ENCODE measurements around the gene DIDO1. TPM values are rescaled to one million over a fixed set of nuclear protein-coding genes. Genes with fewer than 3 reads are reported as not detected.

The DIDO1 gene
- total and polyA plus RNA-seq, 4 experiments from 2014 or later: 24.7 to 129 (median 83.5) TPM

DNA sequence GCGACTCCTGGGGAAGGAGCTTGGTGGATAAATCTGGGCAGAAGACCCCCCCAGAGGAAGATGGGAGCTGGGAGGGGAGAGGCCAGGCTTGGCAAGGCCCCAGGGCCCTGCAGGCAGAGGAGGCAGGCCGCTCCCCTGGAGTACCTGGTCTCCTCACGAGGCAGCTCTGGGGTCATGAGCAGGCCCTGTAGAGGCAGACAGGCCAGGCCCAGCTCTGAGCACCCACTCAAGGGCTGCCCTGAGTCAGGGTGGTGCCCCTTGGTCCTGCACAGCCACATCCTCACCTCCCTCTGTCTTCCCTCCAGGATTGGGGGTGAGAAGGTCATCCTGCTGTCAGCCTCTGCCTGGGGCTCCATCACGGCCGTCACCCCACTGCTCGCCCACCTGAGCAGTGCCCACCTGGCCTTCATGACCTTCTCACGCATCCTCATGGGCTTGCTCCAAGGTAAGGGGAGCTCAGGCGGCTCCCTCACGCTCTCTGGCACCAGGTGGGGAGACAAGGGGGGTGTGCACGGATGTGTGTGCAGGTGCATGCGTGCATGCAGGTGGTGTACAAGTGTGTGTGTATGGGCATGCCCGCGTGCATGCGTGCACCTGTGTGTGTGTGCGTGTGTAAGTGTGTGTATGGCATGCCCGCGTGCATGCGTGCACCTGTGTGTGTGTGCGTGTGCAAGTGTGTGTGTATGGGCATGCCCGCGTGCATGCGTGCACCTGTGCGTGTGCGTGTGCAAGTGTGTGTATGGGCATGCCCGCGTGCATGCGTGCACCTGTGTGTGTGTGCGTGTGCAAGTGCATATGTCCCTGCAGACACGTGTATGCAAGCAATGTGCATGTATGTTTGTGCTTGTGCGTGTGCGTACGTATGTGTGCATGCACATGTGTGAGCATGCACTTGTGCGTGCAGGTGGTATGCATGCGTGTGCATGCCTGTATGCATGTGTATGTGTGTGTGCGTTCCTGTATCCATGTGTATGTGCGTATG lies 31.1 kb upstream of the DIDO1 start:
- H3K27ac ChIP-seq (ENCODE audit: low read depth, low read length): no peak overlapping the region
- peaks cover 0 to 3% of the 10 kb centered on the region in 2 donors for H3K36me3 Mint-ChIP-seq
- no peak overlapping the region for H3K4me3 ChIP-seq (ENCODE audit: low read length in 2 of 2)
- H3K27me3 Mint-ChIP-seq: no peaks in the 10 kb centered on the region
- H3K27me3 ChIP-seq (ENCODE audit: insufficient read depth, low read length): no peaks in the 10 kb centered on the region
- no peaks in the 10 kb centered on the region for H3K9me3 ChIP-seq (ENCODE audit: control insufficient read depth in 1 of 2, low read length in 2 of 2)
- no peaks in the 10 kb centered on the region for H3K36me3 ChIP-seq (ENCODE audit: insufficient read depth, low read length)
- no peaks in the 10 kb centered on the region for H3K9me3 Mint-ChIP-seq
- peak in 1 of 5 donors; percentile 21 for DNase-seq
- H3K4me3 Mint-ChIP-seq: no peak overlapping the region
- POLR2A ChIA-PET (ENCODE audit: partially characterized antibody): no interaction called here
- no peak overlapping the region for H3K27ac Mint-ChIP-seq
- H3K4me1 Mint-ChIP-seq: peaks cover 7 to 24% (median 15%) of the 10 kb centered on the region in 4 donors
- H3K4me1 ChIP-seq (ENCODE audit: insufficient read depth, low read length): peaks cover 21% of the 10 kb centered on the region
- CTCF ChIA-PET (ENCODE audit: partially characterized antibody): no interaction called here
- intact Hi-C loops (cut with micrococcal nuclease): loop anchor here (10.0 kb wide), 1 partner anchor 47 kb away; the partner anchor contains the start of gene BHLHE23

DNA sequence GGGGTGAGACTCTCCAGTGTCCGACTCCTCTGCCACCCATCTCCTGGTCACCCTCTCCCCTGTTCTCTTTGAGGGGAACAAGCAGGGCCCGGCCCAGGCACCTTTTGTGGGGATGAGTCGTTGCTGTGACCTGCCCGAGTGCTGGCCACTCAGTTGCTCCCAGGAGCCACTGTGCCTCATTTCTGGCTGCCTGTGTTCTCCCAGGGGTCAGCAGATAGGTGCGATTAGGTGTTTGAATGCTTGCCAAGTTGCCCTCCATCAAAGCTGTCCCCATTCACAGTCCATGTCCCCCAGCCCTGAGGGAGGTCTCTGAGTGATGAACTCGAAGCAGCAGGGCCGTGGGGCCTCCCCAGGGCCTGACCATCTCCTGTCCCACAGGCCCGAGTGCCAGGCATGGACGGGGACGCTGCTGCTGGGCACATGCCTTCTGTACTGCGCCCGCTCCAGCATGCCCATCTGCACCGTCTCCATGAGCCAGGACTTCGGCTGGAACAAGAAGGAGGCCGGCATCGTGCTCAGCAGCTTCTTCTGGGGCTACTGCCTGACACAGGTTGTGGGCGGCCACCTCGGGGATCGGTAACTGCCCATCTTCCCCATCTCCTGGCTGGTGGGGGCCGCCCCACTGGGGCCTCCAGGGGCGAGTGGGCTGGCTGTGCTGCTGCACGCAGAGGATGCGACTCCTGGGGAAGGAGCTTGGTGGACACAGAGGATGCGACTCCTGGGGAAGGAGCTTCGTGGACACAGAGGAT lies 30.3 kb upstream of the DIDO1 start:
- peaks cover 0 to 3% of the 10 kb centered on the region in 2 donors for H3K36me3 Mint-ChIP-seq
- H3K27me3 Mint-ChIP-seq: no peaks in the 10 kb centered on the region
- Histone ChIP-seq H3K27ac (ENCODE audit: low read depth, low read length) (no peak overlapping the region), H3K27me3 (ENCODE audit: insufficient read depth, low read length) (no peaks in the 10 kb centered on the region), H3K4me3 (ENCODE audit: low read length in 2 of 2) (no peak overlapping the region), H3K9me3 (ENCODE audit: control insufficient read depth in 1 of 2, low read length in 2 of 2) (no peaks in the 10 kb centered on the region), H3K4me1 (ENCODE audit: insufficient read depth, low read length) (peaks cover 28% of the 10 kb centered on the region), H3K36me3 (ENCODE audit: insufficient read depth, low read length) (no peaks in the 10 kb centered on the region)
- peak in 1 of 5 donors; percentile 25 for DNase-seq
- peak overlapping the region in 1 of 8 donors; percentile 25 for H3K4me3 Mint-ChIP-seq
- POLR2A ChIA-PET (ENCODE audit: partially characterized antibody): no interaction called here
- no peaks in the 10 kb centered on the region for H3K9me3 Mint-ChIP-seq
- intact Hi-C loops (cut with micrococcal nuclease): loop anchor here (10.0 kb wide), 1 partner anchor 48 kb away; the partner anchor contains the start of gene BHLHE23
- peak overlapping the region in 1 of 7 donors; percentile 27 for H3K27ac Mint-ChIP-seq
- H3K4me1 Mint-ChIP-seq: peaks cover 9 to 29% (median 15%) of the 10 kb centered on the region in 4 donors
- CTCF ChIA-PET (ENCODE audit: partially characterized antibody): interaction anchor here (3.7 kb wide), 1 partner anchor 48 kb away, joined by 21 read pairs; no protein-coding TSS in a partner anchor

DNA sequence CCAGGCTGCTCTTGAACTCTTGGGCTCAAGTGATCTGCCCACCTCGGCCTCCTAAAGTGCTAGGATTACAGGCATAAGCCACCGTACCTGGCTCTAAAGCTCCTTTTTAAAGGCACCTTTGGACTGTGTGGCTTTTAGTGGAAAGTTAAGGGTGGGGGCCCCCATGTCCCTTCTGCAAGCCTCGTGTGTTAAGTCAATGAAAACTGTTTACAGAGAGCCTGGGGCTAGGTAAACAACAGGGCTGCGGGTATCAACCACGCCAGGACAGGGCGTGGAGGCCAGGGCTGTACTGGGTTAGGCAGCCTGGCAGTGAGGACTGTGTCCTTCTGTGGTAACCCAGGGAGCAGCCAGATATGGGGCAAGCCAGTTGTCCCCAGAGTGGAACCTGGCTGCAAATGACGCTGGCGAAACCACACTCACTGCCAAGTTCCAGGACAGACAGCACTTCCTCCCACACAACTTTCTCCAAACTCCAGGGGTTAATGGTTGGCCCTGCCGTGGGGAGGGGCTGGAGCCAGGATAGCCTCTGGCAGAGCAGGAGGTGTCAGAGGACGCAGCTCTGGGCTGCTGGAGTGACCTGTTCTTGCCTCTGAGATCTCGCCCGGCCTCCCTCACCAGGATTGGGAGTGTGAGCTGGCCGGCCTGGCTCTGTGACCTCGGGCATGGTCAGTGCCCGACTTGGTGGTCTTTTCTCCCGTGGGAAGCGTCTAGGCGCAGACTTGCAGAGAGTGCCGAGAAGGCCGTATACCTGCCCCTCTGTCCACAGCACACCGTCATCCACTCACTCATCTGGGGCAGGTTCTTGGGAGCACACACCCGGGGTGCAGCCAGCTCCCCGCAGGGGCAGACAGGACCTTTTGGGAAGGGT lies 29.4 kb upstream of the DIDO1 start:
- intact Hi-C loops (cut with micrococcal nuclease): loop anchor here (2.0 to 10.0 kb wide), 2 partner anchors 17 to 49 kb away; partner anchors contain the start of gene BHLHE23
- Histone ChIP-seq H3K9me3 (ENCODE audit: control insufficient read depth in 1 of 2, low read length in 2 of 2) (no peaks in the 10 kb centered on the region), H3K36me3 (ENCODE audit: insufficient read depth, low read length) (no peaks in the 10 kb centered on the region), H3K4me1 (ENCODE audit: insufficient read depth, low read length) (peaks cover 28% of the 10 kb centered on the region), H3K4me3 (ENCODE audit: low read length in 2 of 2) (no peak overlapping the region), H3K27ac (ENCODE audit: low read depth, low read length) (no peak overlapping the region), H3K27me3 (ENCODE audit: insufficient read depth, low read length) (no peaks in the 10 kb centered on the region)
- Mint-ChIP-seq H3K36me3 (peaks cover 0 to 3% of the 10 kb centered on the region in 2 donors), H3K4me3 (peak overlapping the region in 1 of 8 donors; percentile 25), H3K9me3 (no peaks in the 10 kb centered on the region), H3K4me1 (peaks cover 11 to 30% (median 16%) of the 10 kb centered on the region in 4 donors), H3K27me3 (no peaks in the 10 kb centered on the region), H3K27ac (peak overlapping the region in 4 of 7 donors; percentile 8 to 57 (median 36))
- ChIA-PET CTCF (ENCODE audit: partially characterized antibody) (interaction anchor here (1.2 to 3.7 kb wide), 5 partner anchors 17 to 71 kb away, joined by 3 to 21 read pairs (median 11); partner anchors contain the start of gene GID8), POLR2A (ENCODE audit: partially characterized antibody) (interaction anchor here (2.7 to 3.7 kb wide), 2 partner anchors 20 to 30 kb away, joined by 37 to 66 read pairs; partner anchors contain the start of genes DIDO1 and GID8)
- DNase-seq: no peak

DNA sequence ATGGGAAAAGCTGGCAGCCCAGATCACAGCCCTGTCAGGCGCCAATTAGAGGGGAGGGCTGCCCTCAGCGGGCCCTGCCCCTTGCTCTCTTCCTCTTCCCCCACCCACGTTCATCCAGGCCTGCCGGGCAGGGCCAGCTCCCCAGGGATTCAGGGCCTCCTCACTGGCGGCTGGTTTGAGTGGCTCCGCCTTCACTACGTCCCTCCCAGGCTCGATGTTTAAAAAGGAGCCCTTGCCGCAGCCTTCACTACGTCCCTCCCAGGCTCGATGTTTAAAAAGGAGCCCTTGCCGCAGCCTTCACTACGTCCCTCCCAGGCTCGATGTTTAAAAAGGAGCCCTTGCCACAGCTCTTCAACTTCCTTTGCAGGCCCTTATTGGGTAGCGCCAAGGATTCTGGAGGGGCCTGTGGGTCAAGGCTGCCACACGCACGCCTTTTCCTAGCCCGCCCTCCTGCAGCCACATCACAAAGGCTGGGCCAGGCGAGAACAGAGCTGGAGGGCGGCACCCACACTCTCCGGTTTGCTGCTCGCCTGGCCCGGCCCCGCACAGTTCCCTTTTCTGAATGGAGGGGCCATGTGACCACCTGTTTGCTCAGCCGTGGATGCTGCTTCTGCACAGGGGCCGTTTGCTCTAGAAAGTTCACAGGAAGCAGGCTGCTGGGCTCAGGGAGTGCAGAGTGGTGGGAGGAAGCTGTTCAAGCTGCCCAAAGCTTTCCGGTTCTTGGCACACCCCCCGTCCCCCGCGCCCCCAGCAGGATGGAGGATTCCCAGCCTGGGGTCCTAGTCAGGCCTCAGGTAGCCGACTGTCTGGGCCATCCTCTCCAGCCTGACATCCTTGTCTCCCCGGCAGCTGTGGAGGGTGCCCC lies 27.8 kb upstream of the DIDO1 start:
- Histone ChIP-seq H3K27ac (ENCODE audit: low read depth, low read length) (peak overlapping the region; percentile 57), H3K36me3 (ENCODE audit: insufficient read depth, low read length) (peaks cover 7% of the 10 kb centered on the region), H3K9me3 (ENCODE audit: control insufficient read depth in 1 of 2, low read length in 2 of 2) (no peaks in the 10 kb centered on the region), H3K4me1 (ENCODE audit: insufficient read depth, low read length) (peaks cover 28% of the 10 kb centered on the region), H3K27me3 (ENCODE audit: insufficient read depth, low read length) (no peaks in the 10 kb centered on the region), H3K4me3 (ENCODE audit: low read length in 2 of 2) (peak overlapping the region; percentile 17 to 27)
- Mint-ChIP-seq H3K4me3 (peak overlapping the region; percentile 72 to 93 (median 83)), H3K9me3 (no peaks in the 10 kb centered on the region), H3K4me1 (peaks cover 11 to 31% (median 24%) of the 10 kb centered on the region in 4 donors), H3K27me3 (no peaks in the 10 kb centered on the region), H3K36me3 (peaks cover 0 to 11% of the 10 kb centered on the region in 2 donors), H3K27ac (peak overlapping the region; percentile 92 to 95 (median 93))
- intact Hi-C loops (cut with micrococcal nuclease): loop anchor here (1.0 to 10.0 kb wide), 5 partner anchors 16 to 51 kb away; partner anchors contain the start of genes BHLHE23, DIDO1 and GID8
- ChIA-PET CTCF (ENCODE audit: partially characterized antibody) (interaction anchor here (0.8 to 3.7 kb wide), 14 partner anchors 16 to 70 kb away, joined by 3 to 21 read pairs (median 5); partner anchors contain the start of gene GID8), POLR2A (ENCODE audit: partially characterized antibody) (interaction anchor here (0.8 to 3.7 kb wide), 20 partner anchors 10 to 214 kb away, joined by 3 to 66 read pairs (median 6); partner anchors contain the start of genes DIDO1, GID8 and TCFL5)
- DNase-seq: peak; percentile 74 to 85 (median 77)

DNA sequence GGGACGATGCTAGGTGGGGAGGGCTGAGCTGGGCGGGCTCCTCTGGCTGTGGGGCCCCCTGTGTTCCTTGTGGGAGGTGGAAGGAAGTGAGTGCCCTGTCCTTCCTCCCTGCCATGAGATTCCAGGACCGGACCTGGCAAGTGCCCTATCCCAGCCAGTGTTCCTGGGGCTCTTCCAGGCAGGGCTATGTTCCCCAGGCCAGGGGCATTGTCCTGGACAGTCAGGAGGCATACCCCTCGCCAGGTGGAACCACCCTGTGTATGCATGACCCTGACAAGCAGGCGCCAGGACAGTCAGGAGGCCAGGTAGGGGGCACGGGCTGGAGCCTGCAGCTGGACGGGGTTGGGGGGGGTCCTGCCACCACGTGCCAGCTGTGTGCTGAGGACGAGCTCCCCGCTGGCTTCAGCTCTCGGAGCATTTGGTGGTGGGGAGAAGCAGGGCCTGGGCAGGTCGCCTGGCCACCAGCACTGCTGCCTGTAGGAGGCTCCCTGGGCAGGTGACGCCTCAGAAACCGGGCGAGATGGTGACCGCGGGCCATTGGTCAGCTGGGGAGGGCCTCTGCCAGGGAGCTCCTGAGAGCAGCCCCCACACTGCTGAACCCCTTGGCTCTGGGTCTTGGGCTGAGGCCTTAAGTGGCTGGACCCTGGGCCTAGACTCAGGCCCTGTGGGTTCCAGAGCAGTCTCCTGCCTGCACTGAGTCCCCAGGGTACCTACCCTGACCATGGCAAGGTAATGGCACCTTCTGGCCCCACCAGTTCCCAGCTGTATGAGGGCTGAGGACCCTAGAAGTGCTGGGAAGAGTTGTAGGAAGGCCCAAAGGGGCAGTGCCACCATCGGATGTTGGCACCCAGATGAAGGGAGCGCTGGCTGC lies 26.9 kb upstream of the DIDO1 start:
- Mint-ChIP-seq H3K9me3 (no peaks in the 10 kb centered on the region), H3K36me3 (peaks cover 9 to 14% of the 10 kb centered on the region in 2 donors), H3K4me1 (peaks cover 11 to 31% (median 24%) of the 10 kb centered on the region in 4 donors), H3K27ac (peak overlapping the region; percentile 92 to 95 (median 93)), H3K4me3 (peak overlapping the region; percentile 45 to 93 (median 83)), H3K27me3 (no peaks in the 10 kb centered on the region)
- H3K4me1 ChIP-seq (ENCODE audit: insufficient read depth, low read length): peaks cover 28% of the 10 kb centered on the region
- ChIA-PET POLR2A (ENCODE audit: partially characterized antibody) (interaction anchor here (0.6 to 3.7 kb wide), 19 partner anchors 9 to 686 kb away, joined by 3 to 66 read pairs (median 6); partner anchors contain the start of genes DIDO1, GID8 and TCFL5), CTCF (ENCODE audit: partially characterized antibody) (interaction anchor here (0.8 to 3.7 kb wide), 11 partner anchors 15 to 63 kb away, joined by 3 to 21 read pairs (median 7); partner anchors contain the start of gene GID8)
- intact Hi-C loops (cut with micrococcal nuclease): loop anchor here (10.0 kb wide), 1 partner anchor 52 kb away; the partner anchor contains the start of gene BHLHE23
- H3K36me3 ChIP-seq (ENCODE audit: insufficient read depth, low read length): peaks cover 7% of the 10 kb centered on the region
- H3K27me3 ChIP-seq (ENCODE audit: insufficient read depth, low read length): no peaks in the 10 kb centered on the region
- peak overlapping the region; percentile 17 to 27 for H3K4me3 ChIP-seq (ENCODE audit: low read length in 2 of 2)
- H3K9me3 ChIP-seq (ENCODE audit: control insufficient read depth in 1 of 2, low read length in 2 of 2): no peaks in the 10 kb centered on the region
- no peak for DNase-seq
- H3K27ac ChIP-seq (ENCODE audit: low read depth, low read length): peak overlapping the region; percentile 57
